CD14-positive monocyte (primary cell): ENCODE measurements around the gene PTGIR. TPM values are rescaled to one million over a fixed set of nuclear protein-coding genes. Genes with fewer than 3 reads are reported as not detected.

Experiments used
- DNase-seq, 3 donors: peaks; one replicate each; pipeline ENCODE4 v3.0.0-alpha.2; 2011 to 2022
- H2AFZ ChIP-seq: 2 replicates; pipeline ENCODE4 v1.6.0; 2012; ENCODE audit warnings: mild to moderate bottlenecking, low read depth, low read length, inconsistent platforms; ENCODE audit not compliant: insufficient read depth, poor library complexity, severe bottlenecking
- H3K27ac ChIP-seq, 2 donors: 1 replicate in 1 of 2; 2 replicates in 1 of 2; pipeline ENCODE4 v1.5.1; 2012 to 2013; ENCODE audit warnings: low read length in 2 of 2, control low read depth in 1 of 2, inconsistent platforms in 1 of 2, low read depth in 1 of 2, mild to moderate bottlenecking in 1 of 2
- H3K27me3 ChIP-seq, 2 donors: one replicate each; pipeline versions ENCODE4 v1.6.0 to v1.6.1; 2011 to 2013; ENCODE audit warnings: low read length in 2 of 2; ENCODE audit not compliant: control insufficient read depth in 2 of 2, insufficient read depth in 2 of 2
- H3K36me3 ChIP-seq, 2 donors: replicated peaks in 1 of 2; 1 replicate in 1 of 2; 2 replicates in 1 of 2; pipeline versions ENCODE4 v1.5.1 to v1.6.1; 2012 to 2013; ENCODE audit warnings: low read length in 2 of 2, control low read depth in 1 of 2, inconsistent platforms in 1 of 2, mild to moderate bottlenecking in 1 of 2; ENCODE audit not compliant: insufficient read depth in 2 of 2, control insufficient read depth in 1 of 2
- H3K4me1 ChIP-seq, 2 donors: 1 replicate in 1 of 2; 2 replicates in 1 of 2; pipeline versions ENCODE4 v1.5.1 to v1.6.1; 2012 to 2013; ENCODE audit warnings: low read length in 2 of 2, control low read depth in 1 of 2, inconsistent platforms in 1 of 2, mild to moderate bottlenecking in 1 of 2, moderate library complexity in 1 of 2; ENCODE audit not compliant: insufficient read depth in 2 of 2, control insufficient read depth in 1 of 2
- H3K4me2 ChIP-seq: replicated peaks from 2 replicates; pipeline ENCODE3; 2012; ENCODE audit warnings: low read length, moderate library complexity, mild to moderate bottlenecking; ENCODE audit not compliant: poor library complexity, severe bottlenecking; ENCODE audit errors: extremely low read depth
- H3K4me3 ChIP-seq, 3 experiments: fragments of 200-600 bp in 1 of 3; sonication (generic) in 1 of 3; replicated peaks in 1 of 3; 1 replicate in 2 of 3; 2 replicates in 1 of 3; pipeline ENCODE4 v1.5.1; 2011 to 2013; ENCODE audit warnings: low read length in 3 of 3, mild to moderate bottlenecking in 3 of 3, control low read depth in 2 of 3, low read depth in 2 of 3, inconsistent platforms in 1 of 3, moderate library complexity in 1 of 3
- H3K79me2 ChIP-seq: 2 replicates; pipeline ENCODE4 v1.6.0; 2012; ENCODE audit warnings: mild to moderate bottlenecking, control low read depth, inconsistent platforms, low read length, moderate library complexity; ENCODE audit not compliant: insufficient read depth
- H3K9ac ChIP-seq: 2 replicates; pipeline ENCODE4 v1.6.0; 2017; ENCODE audit warnings: low read length, mild to moderate bottlenecking; ENCODE audit not compliant: insufficient read depth, poor library complexity, severe bottlenecking
- H3K9me3 ChIP-seq, 2 donors: replicated peaks in 1 of 2; 1 replicate in 1 of 2; 2 replicates in 1 of 2; pipeline versions ENCODE4 v1.5.1 to v1.6.1; 2012 to 2013; ENCODE audit warnings: low read length in 2 of 2, control low read depth in 1 of 2; ENCODE audit not compliant: control insufficient read depth in 1 of 2, insufficient read depth in 1 of 2
- H4K20me1 ChIP-seq: 2 replicates; pipeline ENCODE4 v1.6.0; 2012; ENCODE audit warnings: mild to moderate bottlenecking, low read length, control low read depth, moderate library complexity; ENCODE audit not compliant: insufficient read depth
- H3K27ac Mint-ChIP-seq, 7 donors: one replicate each; pipeline ENCODE4 v1.8.0; 2020; ENCODE audit warnings: mild to moderate bottlenecking in 7 of 7, mixed read lengths in 7 of 7, moderate library complexity in 6 of 7, inconsistent platforms in 2 of 7
- H3K27me3 Mint-ChIP-seq, 3 donors: one replicate each; pipeline ENCODE4 v1.8.0; 2021 to 2022; ENCODE audit warnings: low read depth in 3 of 3, mild to moderate bottlenecking in 3 of 3, mixed read lengths in 3 of 3, moderate library complexity in 3 of 3, inconsistent platforms in 1 of 3
- H3K36me3 Mint-ChIP-seq, 2 donors: one replicate each; pipeline ENCODE4 v1.8.0; 2020; ENCODE audit warnings: mixed read lengths in 2 of 2, inconsistent platforms in 1 of 2, mild to moderate bottlenecking in 1 of 2
- H3K4me1 Mint-ChIP-seq: one replicate; pipeline ENCODE4 v1.8.0; 2020; ENCODE audit warnings: mild to moderate bottlenecking, mixed read lengths
- H3K4me3 Mint-ChIP-seq, 2 donors: one replicate each; pipeline ENCODE4 v1.8.0; 2020; ENCODE audit warnings: mild to moderate bottlenecking in 2 of 2, mixed read lengths in 2 of 2, moderate library complexity in 1 of 2
- H3K9me3 Mint-ChIP-seq, 7 donors: one replicate each; pipeline ENCODE4 v1.8.0; 2020 to 2022; ENCODE audit warnings: mixed read lengths in 7 of 7, mild to moderate bottlenecking in 6 of 7, moderate library complexity in 6 of 7, inconsistent platforms in 2 of 7
- CTCF ChIP-seq: fragments of 200-600 bp; IDR thresholded peaks from one replicate; pipeline ENCODE4 v1.8.0; 2022; ENCODE audit warnings: antibody characterized with exemption, mild to moderate bottlenecking
- WGBS: methylation state at CpG from one replicate; pipeline ENCODE4 v1.1.5; 2013; ENCODE audit warnings: missing lambda C conversion rate; ENCODE audit not compliant: insufficient coverage; 5-methylcytosine and 5-hydroxymethylcytosine counted together
- intact Hi-C, 2 donors: fragments of 100-400 bp; cut with micrococcal nuclease; formaldehyde crosslinking; loops; one replicate each; pipeline versions ENCODE4 v1.15.0 to v1.15.1; 2023
- polyA plus RNA-seq, 3 donors: library from polyadenylated mRNA; depleted of rRNA in 1 of 3; unstranded in 2 of 3; stranded (reverse) in 1 of 3; fragments of 300-500 nt in 2 of 3; fragments of >200 nt in 1 of 3; fragmentation: Illumina TruSeq in 2 of 3; gene quantifications; 1 replicate in 2 of 3; 2 replicates in 1 of 3; pipeline ENCODE4 v1.2.3, GENCODE V29; 2012 to 2021

Gene PTGIR
- polyA plus RNA-seq, 3 donors: 12.8 to 51.2 (median 14.1) TPM

GRCh38 chr19:46587861-46588260 is 37.0 kb downstream of the PTGIR start:
- H3K4me3 ChIP-seq: no peak overlapping the region
- no peaks in the 10 kb centered on the region for H3K4me1 ChIP-seq
- no peaks in the 10 kb centered on the region for H3K9me3 ChIP-seq
- no peaks in the 10 kb centered on the region for H3K79me2 ChIP-seq
- no peak overlapping the region for H3K27ac ChIP-seq
- Mint-ChIP-seq H3K36me3 (no peaks in the 10 kb centered on the region), H3K4me3 (no peak overlapping the region), H3K27ac (no peak overlapping the region), H3K4me1 (peaks cover 7% of the 10 kb centered on the region), H3K27me3 (peaks cover 3 to 5% (median 3%) of the 10 kb centered on the region in 3 donors), H3K9me3 (peaks cover 0 to 6% (median 0%) of the 10 kb centered on the region in 7 donors)
- no peaks in the 10 kb centered on the region for H3K27me3 ChIP-seq
- no peaks in the 10 kb centered on the region for H3K36me3 ChIP-seq
- no peak overlapping the region for H3K4me2 ChIP-seq
- H4K20me1 ChIP-seq: no peaks in the 10 kb centered on the region
- H2AFZ ChIP-seq: no peak overlapping the region
- no peak overlapping the region for H3K9ac ChIP-seq
- DNase-seq: no peak
- no CpG with 5 or more reads among the region's 3 CpGs for WGBS
- no peak for TF ChIP-seq CTCF
- intact Hi-C loops: no loop called here

- Mint-ChIP-seq H3K36me3 (no peaks in the 10 kb centered on the region), H3K4me3 (no peak overlapping the region), H3K27ac (no peak overlapping the region), H3K4me1 (no peaks in the 10 kb centered on the region), H3K27me3 (peaks cover 3 to 8% (median 3%) of the 10 kb centered on the region in 3 donors), H3K9me3 (peaks cover 0 to 8% (median 3%) of the 10 kb centered on the region in 7 donors)
- no peak for TF ChIP-seq CTCF
- no peaks in the 10 kb centered on the region for H3K4me1 ChIP-seq
- H3K27ac ChIP-seq: no peak overlapping the region
- H3K9me3 ChIP-seq: no peaks in the 10 kb centered on the region
- 100% methylated on average over 1 of the region's 4 CpGs for WGBS
- no peaks in the 10 kb centered on the region for H3K79me2 ChIP-seq
- H3K36me3 ChIP-seq: no peaks in the 10 kb centered on the region
- no peak overlapping the region for H3K4me3 ChIP-seq
- H3K27me3 ChIP-seq: no peaks in the 10 kb centered on the region
- no peak overlapping the region for H2AFZ ChIP-seq
- H3K9ac ChIP-seq: no peak overlapping the region
- no peak for DNase-seq
- intact Hi-C loops: no loop called here
- no peaks in the 10 kb centered on the region for H4K20me1 ChIP-seq
- no peak overlapping the region for H3K4me2 ChIP-seq
Measured at GRCh38 chr19:46586294-46586693, 38.6 kb downstream of the PTGIR start.
